K562 (cell line): ENCODE measurements around the gene BCL2L15. TPM values are rescaled to one million over a fixed set of nuclear protein-coding genes. Genes with fewer than 3 reads are reported as not detected.

Experiments used
- COPS2 ChIP-seq: fragments of 450-650 bp; conservative IDR thresholded peaks from 2 replicates; pipeline ENCODE4 v1.6.1; 2016; ENCODE audit warnings: mild to moderate bottlenecking, moderate library complexity
- GATA2 ChIP-seq: sonication (generic); formaldehyde crosslinking; IDR thresholded peaks from 2 replicates; pipeline ENCODE4 v1.4.0; 2020; ENCODE audit warnings: mild to moderate bottlenecking, missing genetic modification reagents
- HNRNPK ChIP-seq: fragments of 200-400 bp; formaldehyde crosslinking; IDR thresholded peaks from one replicate; pipeline ENCODE4 v1.6.1; 2018; ENCODE audit warnings: mild to moderate bottlenecking, low read depth, low read length; ENCODE audit not compliant: poor library complexity, severe bottlenecking
- JUND ChIP-seq, 2 experiments: IDR thresholded peaks; 2 replicates in 1 of 2; 3 replicates in 1 of 2; pipeline ENCODE4 v1.6.1; 2011; ENCODE audit warnings: borderline replicate concordance in 2 of 2, low read depth in 2 of 2, low read length in 2 of 2, improper control_type of control experiment in 1 of 2, missing biosample characterization in 1 of 2, missing genetic modification characterization in 1 of 2, missing genetic modification reagents in 1 of 2
- NR3C1 ChIP-seq: sonication (generic); formaldehyde crosslinking; IDR thresholded peaks from 2 replicates; pipeline ENCODE4 v1.8.1; 2022; ENCODE audit warnings: missing genetic modification reagents
- PHF8 ChIP-seq: fragments of 200-600 bp; sonication (generic); IDR thresholded peaks from 2 replicates; pipeline ENCODE4 v1.6.1; 2012; ENCODE audit warnings: mixed run types, mild to moderate bottlenecking, inconsistent platforms, low read length, moderate library complexity, borderline replicate concordance
- RBM14 ChIP-seq: fragments of 200-400 bp; formaldehyde crosslinking; IDR thresholded peaks from 2 replicates; pipeline ENCODE4 v1.6.1; 2018; ENCODE audit warnings: low read depth, mild to moderate bottlenecking, low read length, moderate library complexity, borderline replicate concordance; ENCODE audit not compliant: insufficient read depth
- RFX5 ChIP-seq: IDR thresholded peaks from 2 replicates; pipeline ENCODE4 v1.6.1; 2011; ENCODE audit warnings: low read depth, mild to moderate bottlenecking, improper control_type of control experiment, low read length
- SAFB ChIP-seq: fragments of 200-400 bp; formaldehyde crosslinking; IDR thresholded peaks from 2 replicates; pipeline ENCODE4 v1.6.1; 2017; ENCODE audit warnings: low read depth, low read length, borderline replicate concordance
- SIN3B ChIP-seq: fragments of 450-650 bp; IDR thresholded peaks from 2 replicates; pipeline ENCODE4 v1.6.1; 2017; ENCODE audit warnings: low read depth, mild to moderate bottlenecking, moderate library complexity
- ZNF282 ChIP-seq: sonication (generic); formaldehyde crosslinking; IDR thresholded peaks from 2 replicates; pipeline ENCODE4 v1.8.1; 2023; ENCODE audit warnings: missing genetic modification reagents
- polyA plus RNA-seq, 8 experiments: library from polyadenylated mRNA; depleted of rRNA in 4 of 8; stranded (reverse) in 5 of 8; unstranded in 3 of 8; fragments of >200 nt; fragmentation: Nextera tagmentation in 2 of 8; fragmentation: Illumina TruSeq in 1 of 8; extraction: Ambion mirVana in 2 of 8; extraction: Trizol in 1 of 8; gene quantifications; 2 replicates each; pipeline versions ENCODE4 v1.2.1 to v1.2.3, GENCODE V29; 2011 to 2014; ENCODE audit warnings: inconsistent platforms in 1 of 8, missing spikeins in 1 of 8
- total RNA-seq, 7 experiments: library from RNA; depleted of rRNA in 6 of 7; stranded (reverse); fragments of >200 nt in 6 of 7; fragmentation: Illumina TruSeq in 2 of 7; extraction: Trizol in 2 of 7; gene quantifications; 2 replicates each; pipeline versions ENCODE4 v1.2.1 to v1.2.3, GENCODE V29; 2011 to 2021; ENCODE audit warnings: low replicate concordance in 1 of 7
- TF ChIP-seq, protein P1 (sequence below): sonication (generic); IDR thresholded peaks from 2 replicates; pipeline ENCODE4 v1.6.1; 2016
- TF ChIP-seq, protein P2 (sequence below): fragments of 450-650 bp; IDR thresholded peaks from 2 replicates; pipeline ENCODE4 v1.6.1; 2018; ENCODE audit not compliant: partially characterized antibody
- TF ChIP-seq, protein P3 (sequence below), 3 experiments: IDR thresholded peaks in 2 of 3; conservative IDR thresholded peaks in 1 of 3; 2 replicates each; pipeline ENCODE4 v1.5.1; 2011 to 2012; ENCODE audit warnings: low read length in 3 of 3, mild to moderate bottlenecking in 3 of 3, control low read depth in 2 of 3, improper control_type of control experiment in 1 of 3, inconsistent platforms in 1 of 3, low read depth in 1 of 3, mixed read lengths in 1 of 3, moderate library complexity in 1 of 3; ENCODE audit not compliant: insufficient read depth in 2 of 3

Gene BCL2L15
- total and polyA plus RNA-seq, 9 of the 15 experiments (the other 6 are each of a cell fraction or from before 2014, with no cell fraction given), result 0.06 to 0.42 (median 0.28) TPM; not detected in 1

GRCh38 chr1:113904293-113904673, 16.9 kb upstream of the BCL2L15 start (continued):
- no peak for TF ChIP-seq JUND (IDR thresholded peaks at IDR 0.05; ENCODE audit: borderline replicate concordance, low read depth, low read length)
- no peak for TF ChIP-seq JUND (tag; IDR thresholded peaks at IDR 0.05; ENCODE audit: borderline replicate concordance, low read depth, low read length)
- TF ChIP-seq, protein P1, sequence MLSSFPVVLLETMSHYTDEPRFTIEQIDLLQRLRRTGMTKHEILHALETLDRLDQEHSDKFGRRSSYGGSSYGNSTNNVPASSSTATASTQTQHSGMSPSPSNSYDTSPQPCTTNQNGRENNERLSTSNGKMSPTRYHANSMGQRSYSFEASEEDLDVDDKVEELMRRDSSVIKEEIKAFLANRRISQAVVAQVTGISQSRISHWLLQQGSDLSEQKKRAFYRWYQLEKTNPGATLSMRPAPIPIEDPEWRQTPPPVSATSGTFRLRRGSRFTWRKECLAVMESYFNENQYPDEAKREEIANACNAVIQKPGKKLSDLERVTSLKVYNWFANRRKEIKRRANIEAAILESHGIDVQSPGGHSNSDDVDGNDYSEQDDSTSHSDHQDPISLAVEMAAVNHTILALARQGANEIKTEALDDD, result peak; percentile 60
- no peak for TF ChIP-seq SAFB
- TF ChIP-seq NR3C1, result no peak
- no peak for TF ChIP-seq ZNF282 (CRISPR knock-in tag)
- no peak for TF ChIP-seq PHF8
- TF ChIP-seq SIN3B, result no peak
- TF ChIP-seq RFX5, result no peak
- TF ChIP-seq, protein P2, sequence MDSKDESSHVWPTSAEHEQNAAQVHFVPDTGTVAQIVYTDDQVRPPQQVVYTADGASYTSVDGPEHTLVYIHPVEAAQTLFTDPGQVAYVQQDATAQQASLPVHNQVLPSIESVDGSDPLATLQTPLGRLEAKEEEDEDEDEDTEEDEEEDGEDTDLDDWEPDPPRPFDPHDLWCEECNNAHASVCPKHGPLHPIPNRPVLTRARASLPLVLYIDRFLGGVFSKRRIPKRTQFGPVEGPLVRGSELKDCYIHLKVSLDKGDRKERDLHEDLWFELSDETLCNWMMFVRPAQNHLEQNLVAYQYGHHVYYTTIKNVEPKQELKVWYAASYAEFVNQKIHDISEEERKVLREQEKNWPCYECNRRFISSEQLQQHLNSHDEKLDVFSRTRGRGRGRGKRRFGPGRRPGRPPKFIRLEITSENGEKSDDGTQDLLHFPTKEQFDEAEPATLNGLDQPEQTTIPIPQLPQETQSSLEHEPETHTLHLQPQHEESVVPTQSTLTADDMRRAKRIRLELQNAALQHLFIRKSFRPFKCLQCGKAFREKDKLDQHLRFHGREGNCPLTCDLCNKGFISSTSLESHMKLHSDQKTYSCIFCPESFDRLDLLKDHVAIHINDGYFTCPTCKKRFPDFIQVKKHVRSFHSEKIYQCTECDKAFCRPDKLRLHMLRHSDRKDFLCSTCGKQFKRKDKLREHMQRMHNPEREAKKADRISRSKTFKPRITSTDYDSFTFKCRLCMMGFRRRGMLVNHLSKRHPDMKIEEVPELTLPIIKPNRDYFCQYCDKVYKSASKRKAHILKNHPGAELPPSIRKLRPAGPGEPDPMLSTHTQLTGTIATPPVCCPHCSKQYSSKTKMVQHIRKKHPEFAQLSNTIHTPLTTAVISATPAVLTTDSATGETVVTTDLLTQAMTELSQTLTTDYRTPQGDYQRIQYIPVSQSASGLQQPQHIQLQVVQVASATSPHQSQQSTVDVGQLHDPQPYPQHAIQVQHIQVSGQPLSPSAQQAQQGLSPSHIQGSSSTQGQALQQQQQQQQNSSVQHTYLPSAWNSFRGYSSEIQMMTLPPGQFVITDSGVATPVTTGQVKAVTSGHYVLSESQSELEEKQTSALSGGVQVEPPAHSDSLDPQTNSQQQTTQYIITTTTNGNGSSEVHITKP, result peak; percentile 5
- no peak for TF ChIP-seq HNRNPK
- no peak for TF ChIP-seq RBM14
- no peak for TF ChIP-seq GATA2 (CRISPR knock-in tag)
- TF ChIP-seq, protein P3, sequence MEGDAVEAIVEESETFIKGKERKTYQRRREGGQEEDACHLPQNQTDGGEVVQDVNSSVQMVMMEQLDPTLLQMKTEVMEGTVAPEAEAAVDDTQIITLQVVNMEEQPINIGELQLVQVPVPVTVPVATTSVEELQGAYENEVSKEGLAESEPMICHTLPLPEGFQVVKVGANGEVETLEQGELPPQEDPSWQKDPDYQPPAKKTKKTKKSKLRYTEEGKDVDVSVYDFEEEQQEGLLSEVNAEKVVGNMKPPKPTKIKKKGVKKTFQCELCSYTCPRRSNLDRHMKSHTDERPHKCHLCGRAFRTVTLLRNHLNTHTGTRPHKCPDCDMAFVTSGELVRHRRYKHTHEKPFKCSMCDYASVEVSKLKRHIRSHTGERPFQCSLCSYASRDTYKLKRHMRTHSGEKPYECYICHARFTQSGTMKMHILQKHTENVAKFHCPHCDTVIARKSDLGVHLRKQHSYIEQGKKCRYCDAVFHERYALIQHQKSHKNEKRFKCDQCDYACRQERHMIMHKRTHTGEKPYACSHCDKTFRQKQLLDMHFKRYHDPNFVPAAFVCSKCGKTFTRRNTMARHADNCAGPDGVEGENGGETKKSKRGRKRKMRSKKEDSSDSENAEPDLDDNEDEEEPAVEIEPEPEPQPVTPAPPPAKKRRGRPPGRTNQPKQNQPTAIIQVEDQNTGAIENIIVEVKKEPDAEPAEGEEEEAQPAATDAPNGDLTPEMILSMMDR (IDR thresholded peaks at IDR 0.05 in 2 of 3, conservative IDR thresholded peaks at IDR 0.05 in 1 of 3; ENCODE audit: insufficient read depth in 2 of 3, low read depth in 1 of 3, low read length in 3 of 3), result no peak
- no peak for TF ChIP-seq COPS2
